Measurements from ENCODE around the gene MED16. TPM values are rescaled to one million over a fixed set of nuclear protein-coding genes. Genes with fewer than 3 reads are reported as not detected.

MED16 gene
- total and polyA plus RNA-seq, 2 of the 4 experiments (the other 2 are of a cell fraction) = 8.1 to 40.2 TPM

DNA sequence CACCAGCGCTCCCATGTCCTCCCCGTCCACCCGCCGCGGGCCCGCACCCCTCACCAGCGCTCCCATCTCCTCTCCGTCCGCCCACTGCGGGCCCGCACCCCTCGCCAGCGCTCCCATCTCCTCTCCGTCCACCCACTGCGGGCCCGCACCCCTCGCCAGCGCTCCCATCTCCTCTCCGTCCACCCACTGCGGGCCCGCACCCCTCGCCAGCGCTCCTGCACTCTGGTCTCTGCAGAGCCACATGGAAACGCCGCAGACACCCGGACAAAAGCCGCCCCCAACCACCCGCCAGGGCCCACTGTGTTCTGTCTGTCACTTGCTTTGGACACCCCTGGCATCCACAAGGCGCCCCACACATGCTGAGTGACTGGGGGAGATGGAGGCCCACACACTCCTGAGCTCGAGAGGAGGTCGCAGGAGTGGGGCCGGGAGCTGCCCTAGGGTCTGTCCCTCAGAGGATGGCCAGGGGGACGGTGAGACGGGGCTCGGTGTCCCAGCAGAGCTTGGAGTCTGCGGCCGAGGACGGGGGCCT lies 26.2 kb downstream of the MED16 start:
- POLR2A ChIA-PET (ENCODE audit: unreplicated experiment) = no interaction called here
- no peak overlapping the region for H3K4me2 ChIP-seq (ENCODE audit: low read depth, low read length)
- H2BK5ac ChIP-seq (ENCODE audit: low read depth, low read length, poor library complexity, severe bottlenecking) = no peak overlapping the region
- no peaks in the 10 kb centered on the region; the same call in 1 of the 2 replicates for H3K9me1 ChIP-seq (ENCODE audit: insufficient read depth, low read length)
- no peak overlapping the region for H3K27ac ChIP-seq (ENCODE audit: insufficient read depth, low read length)
- intact Hi-C loops (cut with micrococcal nuclease) (loop anchor here (5.0 to 10.0 kb wide), 3 partner anchors 45 to 202 kb away; partner anchors contain the start of genes R3HDM4, RNF126 and WDR18), in situ Hi-C loops (cut with MboI; ENCODE audit: low sequenced_read_pairs) (no loop called here), dilution Hi-C loops (cut with HindIII; ENCODE audit: low sequenced_read_pairs, unreplicated experiment) (no loop called here)
- H4K8ac ChIP-seq (ENCODE audit: low read depth in 2 of 2, low read length in 2 of 2) = no peak overlapping the region
- H2BK120ac ChIP-seq (ENCODE audit: low read depth, low read length) = no peak overlapping the region
- H3K9ac ChIP-seq (ENCODE audit: low read depth, low read length) = no peak overlapping the region
- H3K23ac ChIP-seq (ENCODE audit: low read depth, low read length) = no peak overlapping the region
- H3K4me3 ChIP-seq (ENCODE audit: insufficient read depth, low read depth, low read length) = no peak overlapping the region
- H3K14ac ChIP-seq (replicated peaks; ENCODE audit: low read depth, low read length) = no peak overlapping the region
- no peak overlapping the region for H2BK15ac ChIP-seq (ENCODE audit: low read depth, low read length)
- peaks cover 22% of the 10 kb centered on the region for H3K4me1 ChIP-seq (ENCODE audit: control insufficient read depth, insufficient read depth, low read length)
- no TSS peak for BruUV-seq (replicated peaks)
- H2BK20ac ChIP-seq (ENCODE audit: low read depth, low read length) = no peak overlapping the region
- TF ChIP-seq BHLHE40 (IDR thresholded peaks at IDR 0.05; ENCODE audit: low read depth, low read length) = no peak
- no peak for TF ChIP-seq NFE2L2 (IDR thresholded peaks at IDR 0.05; ENCODE audit: low read depth, low read length)
- H2AFZ ChIP-seq (replicated peaks; ENCODE audit: low read length, poor library complexity) = no peak overlapping the region
- no peak overlapping the region for H2AK5ac ChIP-seq (ENCODE audit: low read depth, low read length)
- no peak overlapping the region for H2AK9ac ChIP-seq (replicated peaks; ENCODE audit: low read depth, low read length, poor library complexity)
- H3K27me3 ChIP-seq (ENCODE audit: control insufficient read depth, insufficient read depth, low read length) = no peaks in the 10 kb centered on the region
- H3K4ac ChIP-seq (ENCODE audit: low read depth, low read length) = no peak overlapping the region
- peaks cover 7 to 22% of the 10 kb centered on the region in 2 experiments; a peak in 2 of 4 replicates for H3K79me1 ChIP-seq (ENCODE audit: low read depth in 1 of 2, low read length in 2 of 2)
- peaks cover 12% of the 10 kb centered on the region for H4K20me1 ChIP-seq (ENCODE audit: insufficient read depth, low read length)
- H3K36me3 ChIP-seq (ENCODE audit: control insufficient read depth, insufficient read depth, low read length) = peaks cover 16% of the 10 kb centered on the region
- no peak for DNase-seq
- WGBS, 2 experiments (ENCODE audit: extremely low coverage in 2 of 2, insufficient read length in 1 of 2) = 86% methylated on average over 19 of the region's 38 CpGs; no CpG with 5 or more reads in 1 of the 2 experiments
- H4K5ac ChIP-seq (ENCODE audit: low read depth, low read length) = no peak overlapping the region
- H3K18ac ChIP-seq (ENCODE audit: low read depth, low read length) = no peak overlapping the region
- H3K56ac ChIP-seq (ENCODE audit: extremely low read depth, insufficient read depth, low read length) = no peak overlapping the region
- H3K9me3 ChIP-seq (ENCODE audit: control insufficient read depth, insufficient read depth, low read length) = no peaks in the 10 kb centered on the region
- no peak for ATAC-seq (ENCODE audit: low read depth)
- no peak overlapping the region for H4K91ac ChIP-seq (ENCODE audit: insufficient read depth, low read depth, low read length)
- CTCF ChIA-PET = no interaction called here

All from IMR-90 (cell line).